GM15510 (cell line): Measurements from ENCODE around the gene PHAF1.

ENCODE experiments used
- POLR2A ChIP-seq: IDR thresholded peaks from 3 replicates; pipeline ENCODE4 v1.6.1; 2011; ENCODE audit warnings: borderline replicate concordance; ENCODE audit not compliant: insufficient read length; ENCODE audit errors: extremely low read depth

PHAF1 gene

GRCh38 chr16:67109407-67110135, at the start of gene PHAF1:
Gene PHAF1 (plus strand): TSS chr16:67109941. CDS start chr16:67110176, 235 bp downstream.
- peak; percentile 92 for TF ChIP-seq POLR2A

DNA sequence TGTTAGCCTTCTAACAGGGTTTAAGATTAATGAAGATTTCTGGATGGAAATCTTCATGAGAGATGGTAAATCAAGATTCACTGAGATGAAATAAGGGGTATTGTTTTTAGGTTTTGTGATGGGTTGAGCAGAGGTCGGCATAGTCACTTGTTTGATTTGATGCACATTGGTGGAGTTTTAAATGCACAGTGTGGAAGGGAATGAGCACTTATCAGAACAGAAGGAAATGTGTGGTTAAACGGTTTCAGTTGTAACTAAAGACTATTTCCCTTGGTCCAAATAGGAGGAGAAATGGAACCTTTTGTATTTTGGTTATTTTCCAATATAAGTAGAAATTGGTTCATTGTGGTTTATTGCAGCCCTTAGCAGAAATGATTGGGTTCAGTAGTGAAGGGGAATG, 46.7 kb upstream of the PHAF1 start:
- no peak for TF ChIP-seq POLR2A

DNA sequence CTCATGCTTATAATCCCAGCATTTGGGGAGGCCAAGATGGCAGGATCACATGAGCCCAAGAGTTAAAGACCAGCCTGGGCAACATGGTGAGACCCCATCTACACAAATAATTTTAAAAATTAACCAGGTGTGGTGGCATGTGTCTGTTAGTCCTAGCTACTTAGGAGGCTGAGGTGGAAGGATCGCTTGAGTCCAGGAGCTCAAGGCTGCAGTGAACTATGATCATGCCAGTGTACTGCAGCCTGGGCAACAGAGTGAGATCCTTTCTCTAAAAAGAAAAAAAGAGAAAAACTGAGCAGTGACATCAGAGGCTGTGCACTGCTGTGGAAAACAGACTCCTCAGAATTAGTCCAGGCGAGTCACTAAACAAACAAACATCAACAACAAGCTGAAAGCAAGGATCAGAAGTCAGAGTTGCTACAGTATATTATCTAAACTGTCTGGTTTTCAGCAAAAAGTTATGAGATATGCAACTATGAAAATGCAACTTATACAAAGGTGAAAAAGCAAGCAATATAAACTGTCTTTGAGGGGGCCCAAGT, 41.5 kb upstream of the PHAF1 start:
- TF ChIP-seq POLR2A, result no peak

- TF ChIP-seq POLR2A, result no peak
These were observed 38.2 kb upstream of the PHAF1 start for GRCh38 chr16:67071476-67072048.

GRCh38 chr16:67075331-67075730, 34.4 kb upstream of the PHAF1 start:
- no peak for TF ChIP-seq POLR2A

DNA sequence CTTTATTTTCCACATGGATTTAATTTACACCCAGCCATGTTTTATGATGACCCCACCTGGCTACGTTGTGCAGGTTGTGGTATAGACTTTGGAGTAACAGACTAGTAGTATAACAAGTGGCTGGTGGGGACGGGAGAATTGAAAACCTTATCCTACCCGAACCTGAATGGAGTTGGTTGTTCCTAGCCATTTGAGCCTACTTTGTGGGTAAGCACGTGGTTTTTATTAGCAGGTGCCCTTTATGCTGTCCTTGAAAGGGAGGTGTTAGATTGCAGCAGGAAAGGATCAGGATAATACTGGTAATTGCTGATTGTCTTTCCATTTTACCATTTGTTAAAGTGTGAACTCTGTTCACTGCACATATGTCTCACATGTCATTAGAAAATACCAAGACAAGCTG, 31.9 kb upstream of the PHAF1 start:
- TF ChIP-seq POLR2A, result no peak

DNA sequence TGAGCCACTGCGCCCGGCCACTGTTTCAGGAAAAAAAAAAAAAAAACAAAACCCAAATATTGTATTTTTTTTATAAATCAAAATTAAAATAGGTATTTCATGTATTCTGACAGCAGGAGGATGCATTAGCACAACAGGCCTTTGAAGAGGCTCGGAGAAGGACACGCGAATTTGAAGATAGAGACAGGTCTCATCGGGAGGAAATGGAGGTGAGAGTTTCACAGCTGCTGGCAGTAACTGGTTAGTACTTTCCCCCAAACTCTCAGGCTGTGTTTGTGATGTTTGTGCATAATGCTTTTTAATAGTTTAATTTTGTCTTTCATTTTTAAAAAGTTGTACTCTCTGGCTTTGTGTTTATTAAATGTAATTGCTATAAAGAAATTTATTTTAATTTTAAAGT, 27.6 kb upstream of the PHAF1 start:
- TF ChIP-seq POLR2A, result no peak

DNA sequence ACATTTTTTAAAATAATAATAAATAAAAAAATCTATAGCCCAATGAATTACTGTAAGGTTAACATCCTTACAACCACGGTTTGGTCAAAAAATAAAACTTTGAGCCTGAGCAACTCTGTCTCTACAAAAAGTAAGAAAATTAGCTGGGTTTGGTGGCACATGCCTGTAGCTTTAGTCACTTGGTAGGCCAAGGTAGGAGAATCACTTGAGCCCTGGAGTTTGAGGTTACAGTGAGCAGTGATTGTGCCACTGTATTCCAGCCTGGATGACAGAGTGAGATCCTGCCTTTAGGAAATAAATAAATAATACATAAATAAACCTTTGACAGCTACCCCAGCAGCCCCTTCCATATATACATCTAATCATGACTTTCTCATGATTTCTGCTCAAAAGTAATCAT, 26.9 kb upstream of the PHAF1 start:
- no peak for TF ChIP-seq POLR2A

DNA sequence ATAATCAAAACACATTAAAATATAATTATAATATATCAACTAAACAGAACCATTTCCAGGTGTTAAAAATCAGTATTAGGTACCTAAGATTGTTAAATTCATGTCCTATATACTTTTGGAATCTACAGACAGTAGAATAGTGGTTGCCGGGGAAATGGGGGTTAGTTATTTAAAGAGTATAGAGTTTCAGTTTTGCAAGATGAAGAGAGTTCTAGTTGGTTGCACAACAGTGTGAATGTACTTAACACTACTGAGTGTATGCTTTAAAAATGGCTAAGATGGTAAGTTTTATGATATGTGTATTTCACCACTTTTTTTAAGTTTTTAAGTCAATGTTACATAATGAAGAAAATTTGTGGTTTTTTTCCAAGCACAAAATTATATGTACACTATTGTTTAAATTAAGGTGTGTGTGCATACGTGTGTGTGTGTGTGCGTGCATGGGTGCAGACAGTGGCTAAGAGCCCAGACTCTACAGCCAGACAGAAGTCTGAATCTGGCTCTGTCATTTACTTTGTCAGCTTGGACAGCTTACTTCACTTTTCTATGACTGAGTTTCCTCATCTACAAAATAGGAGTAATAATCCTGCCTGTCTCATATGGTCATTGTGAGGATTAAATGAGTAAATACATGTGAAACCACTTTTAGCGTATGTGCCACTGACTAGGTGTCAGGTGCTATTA, 25.3 kb upstream of the PHAF1 start:
- TF ChIP-seq POLR2A, result no peak

GRCh38 chr16:67086822-67087221, 22.9 kb upstream of the PHAF1 start:
- no peak for TF ChIP-seq POLR2A

GRCh38 chr16:67087291-67087690, 22.4 kb upstream of the PHAF1 start:
- no peak for TF ChIP-seq POLR2A

GRCh38 chr16:67087803-67088202, 21.9 kb upstream of the PHAF1 start:
- no peak for TF ChIP-seq POLR2A

DNA sequence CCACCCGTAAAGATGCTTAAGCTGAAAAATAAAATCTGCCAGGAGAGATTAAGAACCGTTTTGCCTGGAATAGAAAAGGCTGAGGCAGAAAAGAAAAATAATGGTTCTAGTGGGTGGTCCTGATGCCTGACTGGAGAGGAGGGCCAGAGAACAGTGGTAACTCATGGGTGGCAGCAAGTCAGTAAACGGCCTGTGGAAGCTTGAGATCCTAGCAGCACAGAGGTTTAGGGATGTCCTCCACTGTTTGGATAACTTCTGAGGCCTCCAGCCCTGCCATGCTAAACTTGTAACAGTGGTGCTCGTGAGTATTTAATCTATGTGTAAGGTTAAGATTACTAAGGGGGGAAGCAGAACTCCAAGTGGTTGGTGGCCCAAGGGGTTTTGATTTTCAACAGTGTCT, 21.2 kb upstream of the PHAF1 start:
- TF ChIP-seq POLR2A, result no peak

DNA sequence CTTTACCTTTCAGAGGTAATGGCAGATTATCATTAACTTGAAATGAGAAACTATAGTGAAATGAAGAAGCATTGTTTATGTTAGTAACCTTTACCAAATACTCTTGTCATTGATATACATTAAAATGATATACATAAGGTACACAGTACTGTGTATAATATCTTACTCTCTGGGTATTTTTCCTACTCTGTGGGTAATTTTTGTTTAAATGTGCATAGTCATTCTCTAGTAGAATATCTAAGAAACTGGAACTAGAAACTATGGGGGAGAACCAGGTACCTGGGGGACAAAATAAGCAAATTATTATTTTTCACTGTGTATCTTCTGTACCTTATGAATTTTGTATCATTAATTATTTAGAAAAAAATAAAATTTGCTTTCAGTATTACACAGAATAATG, 20.6 kb upstream of the PHAF1 start:
- no peak for TF ChIP-seq POLR2A

DNA sequence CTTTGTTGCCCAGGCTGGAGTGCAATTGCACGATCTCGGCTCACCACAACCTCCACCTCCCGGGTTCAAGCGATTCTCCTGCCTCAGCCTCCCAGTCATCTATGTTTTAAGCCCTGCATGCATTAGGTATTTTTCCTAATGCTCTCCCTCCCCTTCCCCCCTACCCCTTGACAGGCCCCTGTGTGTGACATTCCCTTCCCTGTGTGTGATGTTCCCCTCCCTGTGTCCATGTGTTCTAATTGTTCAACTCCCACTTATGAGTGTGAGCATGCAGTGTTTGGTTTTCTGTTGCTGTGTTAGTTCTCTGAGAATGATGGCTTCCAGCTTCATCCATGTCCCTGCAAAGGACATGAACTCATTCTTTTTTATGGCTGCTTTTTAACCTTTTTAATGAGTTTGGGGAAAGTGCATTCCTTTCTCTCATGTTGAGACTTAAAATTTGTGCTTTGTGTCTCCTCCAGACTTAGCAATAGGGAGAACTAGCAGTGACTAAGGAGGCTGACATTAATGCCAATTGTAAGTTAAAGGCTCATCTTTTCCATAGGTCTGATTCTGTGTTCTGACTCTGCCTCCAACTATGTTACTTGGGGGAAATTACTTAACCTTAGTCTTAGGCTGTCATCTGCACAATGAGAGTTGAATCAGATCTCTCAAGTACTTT, 17.7 kb upstream of the PHAF1 start:
- TF ChIP-seq POLR2A, result no peak
